H4 (cell line): ENCODE measurements around the gene PWWP2B. TPM values are rescaled to one million over a fixed set of nuclear protein-coding genes. Genes with fewer than 3 reads are reported as not detected.

Experiments used
- total RNA-seq: library from RNA; depleted of rRNA; stranded (reverse); fragments of >200 nt; shearing (Covaris generic); gene quantifications from 2 replicates; pipeline ENCODE4 v1.2.3, GENCODE V29; 2014; rRNA removed

PWWP2B gene
- total RNA-seq, 1 experiment from 2014 or later, result 2.2 TPM

Other genes starting within 250 kb of the PWWP2B start
- gene DPYSL4, start 210.3 kb upstream of the PWWP2B start, total RNA-seq, result 18.0 and 19.6 TPM in 2 replicates
- 13.8 and 22.2 TPM in 2 replicates for gene STK32C, start 89.2 kb upstream of the PWWP2B start, total RNA-seq
- 4.7 and 7.9 TPM in 2 replicates for gene LRRC27, start 65.0 kb upstream of the PWWP2B start, total RNA-seq
- 15.8 and 21.0 TPM in 2 replicates for gene INPP5A, start 140.6 kb downstream of the PWWP2B start, total RNA-seq